ENCODE data around the gene CYB5D1.

The CYB5D1 gene

DNA sequence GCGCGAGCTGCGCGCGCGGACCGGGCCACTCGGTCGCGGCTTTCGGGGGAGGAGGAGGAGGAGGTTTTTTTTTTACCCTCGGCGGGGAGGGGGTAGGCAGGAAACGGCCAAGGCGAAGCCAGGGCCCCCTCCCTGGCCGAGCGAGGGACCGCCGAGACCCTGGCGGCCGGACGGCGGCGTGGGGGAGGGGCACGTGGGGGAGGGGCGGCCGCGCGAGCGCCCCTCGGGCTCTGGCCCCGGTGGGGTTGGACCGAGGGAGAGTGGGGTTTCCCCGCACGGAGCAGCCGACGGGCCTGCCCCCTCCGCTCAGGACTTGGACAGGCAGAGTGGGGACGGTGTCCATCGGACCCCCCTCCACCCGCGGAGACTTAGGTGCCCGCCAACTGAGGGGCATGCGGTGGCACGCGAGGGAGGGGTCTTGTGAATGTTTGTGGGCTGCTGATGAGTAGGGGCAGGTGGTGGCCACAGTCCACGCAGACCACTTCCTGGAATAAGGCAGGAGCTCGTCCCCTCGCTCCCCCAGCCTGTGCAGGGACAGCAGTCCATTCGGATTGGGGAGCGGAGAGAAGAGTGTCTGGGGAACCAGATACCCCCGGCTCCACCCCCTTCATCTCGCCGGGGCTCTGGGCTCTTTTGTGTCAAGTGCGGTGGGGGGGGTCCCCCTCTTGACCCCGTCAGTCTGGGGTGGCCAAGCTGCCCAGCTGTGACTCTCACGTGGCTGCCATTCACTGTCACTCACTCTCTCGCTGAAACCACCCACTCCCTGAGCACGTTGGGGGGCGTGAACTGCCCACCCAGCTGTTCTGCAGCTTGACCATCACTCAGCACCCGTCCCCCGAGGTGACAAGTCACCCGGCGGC is 27.8 kb downstream of the CYB5D1 start:
- no peak for DNase-seq (ENCODE audit: low read depth, low spot score)

GRCh38 chr17:7886227-7887037 is 28.6 kb downstream of the CYB5D1 start:
- no peak for DNase-seq (ENCODE audit: low read depth, low spot score)

DNA sequence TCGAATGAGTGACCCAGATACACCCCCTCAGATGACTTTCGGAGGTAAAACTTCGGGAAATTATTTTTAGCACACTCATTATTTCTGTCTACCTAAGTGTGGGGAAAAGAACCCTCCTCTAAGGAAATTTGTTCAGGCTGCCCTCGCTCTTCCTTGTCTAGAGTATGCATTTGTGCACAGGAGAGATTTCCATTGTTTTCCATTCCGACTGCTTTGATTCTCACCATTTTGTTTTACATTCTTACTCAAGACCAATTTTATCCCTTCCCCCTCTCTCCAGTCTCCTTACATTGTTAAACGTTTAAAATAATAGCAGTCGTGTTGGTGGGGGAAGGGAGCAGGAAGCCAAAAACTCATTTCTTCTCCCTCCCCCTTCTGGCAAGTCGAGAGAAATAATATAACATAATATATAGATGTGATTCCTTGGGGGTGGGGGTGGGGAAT is 29.3 kb downstream of the CYB5D1 start:
- no peak for DNase-seq (ENCODE audit: low read depth, low spot score)

DNA sequence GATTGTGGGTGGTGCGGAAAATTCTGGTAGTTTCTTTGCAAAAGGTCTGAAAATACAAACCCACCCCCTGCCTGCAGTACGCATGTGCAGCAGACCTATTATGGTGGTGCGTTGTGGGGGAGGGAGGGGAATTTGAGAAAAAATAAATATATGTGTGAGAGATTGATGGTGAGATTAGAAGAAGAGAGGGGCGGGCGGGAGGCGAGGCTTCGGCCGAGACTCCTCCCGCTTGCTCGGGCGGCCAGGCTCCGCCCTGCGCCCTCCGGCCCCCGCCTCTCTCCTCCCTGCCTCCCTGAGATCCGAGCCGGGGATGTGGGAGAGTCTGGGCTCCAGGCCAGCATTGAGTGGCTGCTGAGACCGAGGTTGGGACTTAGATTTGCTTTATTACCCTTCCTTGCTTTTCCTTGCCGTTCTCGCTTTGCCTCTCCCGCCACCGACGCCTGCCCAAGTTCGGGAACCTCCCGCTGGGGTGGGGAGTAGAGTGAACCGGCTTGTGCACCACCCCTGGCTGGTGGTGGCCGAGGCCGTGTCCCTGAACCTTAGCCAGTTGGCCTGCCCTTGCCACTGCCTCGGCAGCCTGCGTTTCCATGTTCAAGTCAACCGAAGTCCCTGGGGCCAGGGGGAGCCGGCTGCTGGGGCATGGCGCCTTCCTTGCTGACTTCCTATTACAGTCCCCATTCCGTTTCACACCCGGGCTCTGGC is 29.8 kb downstream of the CYB5D1 start:
- peak; percentile 94 for DNase-seq (ENCODE audit: low read depth, low spot score)

DNA sequence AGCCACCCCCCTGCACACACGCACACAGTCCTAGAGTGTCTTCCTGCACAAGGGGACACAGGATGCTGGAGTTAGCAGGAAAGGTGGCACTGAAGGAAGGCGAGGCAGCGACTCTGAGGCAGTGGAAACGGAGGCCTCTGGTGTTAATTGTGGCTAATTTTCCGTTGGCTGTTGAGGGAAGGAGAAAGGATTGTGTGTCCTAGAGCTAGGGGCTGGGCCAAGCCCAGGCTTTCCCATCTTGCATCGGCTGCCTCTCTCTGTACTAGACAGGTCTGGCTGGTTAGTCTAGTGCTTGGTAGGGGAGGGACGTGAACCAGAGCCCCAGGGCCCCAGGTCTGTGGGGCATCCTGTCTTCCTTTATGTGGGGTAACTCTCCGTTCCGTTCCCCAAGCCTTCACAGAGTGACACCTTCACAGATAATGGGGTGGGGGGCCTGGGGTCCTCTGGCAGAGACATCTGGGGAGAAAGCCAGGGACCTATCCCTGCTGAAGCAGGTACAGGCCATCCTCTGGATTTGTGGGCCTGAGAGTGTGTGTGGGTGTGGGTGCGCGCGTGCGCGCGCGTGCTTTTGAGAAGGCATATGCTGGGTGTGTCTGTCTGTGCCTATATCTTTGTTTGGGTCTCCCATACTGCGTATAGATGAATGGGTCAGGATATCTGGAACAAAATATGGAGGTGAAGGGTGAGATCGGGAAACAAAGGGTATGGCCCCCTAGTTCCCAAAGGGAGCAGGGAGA is 30.5 kb downstream of the CYB5D1 start, which contains the start of gene CHD3:
CHD3 (plus strand) TSS at position 606 of the 737 bp plus-strand sequence. CDS start 212 bp downstream, outside the sequence.
- DNase-seq (ENCODE audit: low read depth, low spot score) = no peak

DNA sequence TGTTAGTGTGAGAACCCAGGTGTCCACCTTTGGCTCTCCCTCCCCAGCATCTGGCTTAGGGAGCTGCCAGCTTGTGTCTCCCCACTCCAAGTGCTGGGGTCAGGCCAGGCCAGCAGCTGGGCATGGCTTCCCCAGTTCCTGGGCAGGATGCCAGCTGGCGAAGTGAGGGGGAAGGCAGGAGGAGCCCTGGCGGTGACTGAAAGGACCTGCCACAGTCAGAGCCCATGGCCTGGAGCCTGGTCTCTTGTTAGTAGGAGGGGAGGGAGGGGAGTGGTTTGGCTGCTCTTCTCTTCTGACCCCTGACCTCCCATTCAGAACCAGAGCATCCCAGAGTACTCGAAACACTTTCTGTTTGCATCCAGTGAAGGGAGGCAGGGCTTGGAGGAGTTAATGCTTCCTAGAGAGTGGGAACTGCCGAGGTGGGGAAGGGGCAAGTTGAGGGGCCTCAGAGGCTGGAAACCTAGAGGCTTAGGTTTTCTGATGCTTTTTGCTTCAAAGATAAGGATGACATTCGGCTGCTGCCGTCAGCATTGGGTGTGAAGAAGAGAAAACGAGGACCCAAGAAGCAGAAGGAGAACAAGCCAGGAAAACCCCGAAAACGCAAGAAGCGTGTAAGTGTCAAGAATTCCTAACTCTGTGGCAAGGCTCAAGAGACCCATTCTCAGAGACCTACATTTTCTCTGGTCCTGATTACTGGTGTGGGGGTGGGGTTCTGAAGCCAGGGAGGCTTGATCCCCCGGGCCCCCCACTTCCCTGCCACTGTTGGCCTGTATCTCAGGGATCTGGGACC is 31.6 kb downstream of the CYB5D1 start:
- peak; percentile 82 for DNase-seq (ENCODE audit: low read depth, low spot score)

- DNase-seq (ENCODE audit: low read depth, low spot score) = no peak
These were observed 35.5 kb downstream of the CYB5D1 start for GRCh38 chr17:7893187-7893880.

DNA sequence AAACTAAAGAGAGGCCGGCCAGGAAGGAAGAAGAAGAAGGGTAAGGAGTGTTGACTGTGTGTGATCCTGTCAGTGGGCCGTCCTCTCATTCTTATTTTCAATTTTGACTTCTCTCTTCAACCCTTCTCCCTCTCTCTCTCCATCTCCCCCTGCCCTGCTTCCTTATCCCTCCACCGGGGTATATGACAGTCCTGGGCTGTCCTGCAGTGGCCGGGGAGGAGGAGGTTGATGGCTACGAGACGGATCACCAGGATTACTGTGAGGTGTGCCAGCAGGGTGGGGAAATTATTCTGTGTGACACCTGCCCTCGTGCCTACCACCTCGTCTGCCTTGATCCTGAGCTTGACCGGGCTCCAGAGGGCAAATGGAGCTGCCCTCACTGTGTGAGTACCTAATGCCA is 36.4 kb downstream of the CYB5D1 start:
- no peak for DNase-seq (ENCODE audit: low read depth, low spot score)

DNA sequence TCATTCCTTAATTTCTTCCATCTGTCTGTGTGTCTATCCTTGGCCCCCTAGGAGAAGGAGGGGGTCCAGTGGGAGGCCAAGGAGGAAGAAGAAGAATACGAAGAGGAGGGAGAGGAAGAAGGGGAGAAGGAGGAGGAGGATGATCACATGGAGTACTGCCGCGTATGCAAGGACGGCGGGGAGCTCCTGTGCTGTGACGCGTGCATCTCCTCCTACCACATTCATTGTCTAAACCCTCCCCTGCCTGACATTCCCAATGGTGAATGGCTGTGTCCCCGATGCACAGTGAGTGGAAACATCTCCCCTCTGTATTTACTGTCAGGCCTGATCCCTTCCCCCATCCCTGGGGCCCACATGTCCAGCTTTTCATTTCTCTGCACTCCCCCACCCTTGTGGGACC is 37.1 kb downstream of the CYB5D1 start:
- no peak for DNase-seq (ENCODE audit: low read depth, low spot score)

GRCh38 chr17:7897090-7897489 is 39.3 kb downstream of the CYB5D1 start:
- no peak for DNase-seq (ENCODE audit: low read depth, low spot score)

DNA sequence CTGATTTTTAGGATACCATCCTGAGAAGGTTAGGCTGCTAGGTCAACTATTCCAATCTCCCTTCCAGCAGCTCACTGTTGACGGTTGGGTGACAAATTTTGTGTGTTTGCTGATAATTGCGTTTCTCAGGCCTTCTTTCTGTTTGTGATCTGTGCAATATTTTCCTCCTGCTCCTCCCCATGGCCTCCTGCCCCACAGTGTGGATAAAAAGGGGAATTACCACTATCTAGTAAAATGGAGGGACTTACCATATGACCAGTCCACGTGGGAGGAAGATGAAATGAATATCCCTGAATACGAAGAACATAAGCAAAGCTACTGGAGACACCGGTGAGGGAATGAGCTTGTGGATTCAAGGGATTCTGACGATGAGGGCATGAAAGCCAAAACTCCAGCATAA is 40.0 kb downstream of the CYB5D1 start:
- DNase-seq (ENCODE audit: low read depth, low spot score) = no peak

DNA sequence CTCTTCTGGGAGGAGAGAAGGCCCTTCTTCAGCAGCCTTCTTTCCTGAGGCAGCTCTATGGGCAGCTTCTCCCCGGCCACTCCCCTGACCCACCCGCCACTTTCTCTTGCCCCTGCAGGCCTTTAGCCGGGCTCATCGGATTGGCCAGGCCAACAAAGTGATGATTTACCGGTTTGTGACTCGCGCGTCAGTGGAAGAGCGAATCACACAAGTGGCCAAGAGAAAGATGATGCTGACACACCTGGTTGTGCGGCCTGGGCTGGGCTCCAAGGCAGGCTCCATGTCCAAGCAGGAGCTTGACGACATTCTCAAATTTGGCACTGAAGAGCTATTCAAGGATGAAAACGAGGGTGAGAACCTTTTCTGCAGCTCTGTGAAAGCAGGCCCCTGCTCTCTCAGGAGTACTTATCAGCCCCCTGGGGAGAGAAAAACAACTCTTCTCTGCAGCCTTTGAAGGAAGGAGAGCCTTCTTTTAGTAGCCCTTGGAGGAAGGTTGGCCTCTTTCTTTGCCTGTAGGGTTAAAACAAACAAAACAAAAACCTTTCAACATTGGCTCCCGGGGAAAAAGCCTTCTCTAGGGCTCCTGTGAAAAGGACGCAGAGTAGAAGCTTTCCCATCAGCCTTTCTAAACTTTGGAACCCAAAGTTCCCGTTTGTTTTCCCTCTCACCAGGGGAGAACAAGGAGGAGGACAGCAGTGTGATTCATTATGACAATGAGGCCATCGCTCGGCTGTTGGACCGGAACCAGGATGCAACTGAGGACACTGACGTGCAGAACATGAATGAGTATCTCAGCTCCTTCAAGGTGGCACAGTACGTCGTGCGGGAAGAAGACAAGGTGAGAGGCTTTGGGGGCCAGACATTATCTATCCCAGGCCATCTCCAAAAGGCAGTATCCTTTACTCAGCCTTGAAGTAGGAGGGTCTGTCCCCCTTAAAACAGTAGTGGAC is 45.6 kb downstream of the CYB5D1 start:
- DNase-seq (ENCODE audit: low read depth, low spot score) = no peak

GRCh38 chr17:7909089-7909488 is 51.3 kb downstream of the CYB5D1 start:
- DNase-seq (ENCODE audit: low read depth, low spot score) = no peak

DNA sequence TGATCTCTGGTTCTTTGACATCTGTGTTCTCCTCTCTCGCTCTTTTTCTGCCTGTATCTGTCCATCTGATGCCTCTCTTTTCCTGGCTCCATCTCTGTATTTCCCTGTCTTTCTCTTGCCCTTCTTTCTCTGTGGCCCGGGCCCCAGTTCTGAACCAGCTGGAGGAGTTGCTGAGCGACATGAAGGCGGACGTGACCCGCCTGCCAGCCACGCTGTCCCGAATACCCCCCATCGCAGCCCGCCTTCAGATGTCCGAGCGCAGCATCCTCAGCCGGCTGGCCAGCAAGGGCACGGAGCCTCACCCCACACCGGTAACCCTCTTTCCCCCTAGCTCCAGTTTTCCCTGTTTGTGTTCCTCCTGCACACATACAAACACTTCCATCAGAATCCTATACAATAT is 52.5 kb downstream of the CYB5D1 start:
- DNase-seq (ENCODE audit: low read depth, low spot score) = no peak

DNA sequence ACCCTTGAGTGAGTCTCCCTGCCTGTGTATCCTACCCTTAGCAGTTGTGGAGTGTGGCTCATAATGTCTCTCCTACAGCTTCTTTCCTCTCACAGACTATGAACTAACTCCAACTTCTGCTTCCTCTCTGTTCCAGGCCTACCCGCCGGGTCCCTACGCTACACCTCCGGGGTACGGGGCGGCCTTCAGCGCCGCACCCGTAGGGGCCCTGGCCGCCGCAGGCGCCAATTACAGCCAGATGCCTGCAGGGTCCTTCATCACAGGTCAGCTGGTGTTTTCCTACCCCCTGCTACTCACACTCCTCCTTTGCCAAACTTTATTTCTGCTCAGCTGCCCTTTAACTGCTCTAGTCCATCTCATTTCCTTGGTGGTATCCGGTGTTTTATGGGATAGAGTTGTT is 52.9 kb downstream of the CYB5D1 start:
- DNase-seq (ENCODE audit: low read depth, low spot score) = no peak

GRCh38 chr17:7911116-7911515 is 53.3 kb downstream of the CYB5D1 start:
- no peak for DNase-seq (ENCODE audit: low read depth, low spot score)

Data from smooth muscle cell of the brain vasculature (primary cell).